ENCODE results near the gene AMBP.

- TF ChIP-seq CTCF (IDR thresholded peaks at IDR 0.05) (no peak), POLR2A (IDR thresholded peaks at IDR 0.05; ENCODE audit: low read depth) (no peak), EP300 (IDR thresholded peaks at IDR 0.05) (no peak)
Measured at GRCh38 chr9:114060070-114060469, 18.0 kb downstream of the AMBP start.

Data from esophagus muscularis mucosa (tissue), 4 donors.